Pulmonary artery endothelial cell (primary cell): ENCODE results near the gene MIEN1. TPM values are rescaled to one million over a fixed set of nuclear protein-coding genes. Genes with fewer than 3 reads are reported as not detected.
A peak's percentile ranks its signal among the peaks of the same experiment; 100 is the strongest.
"Not testable (repeated sequence)": the region's sequence is repeated elsewhere in the genome, so short reads cannot be mapped to it uniquely, and the experiment has no call there.

ENCODE experiments used
- DNase-seq: peaks from one replicate; pipeline ENCODE4 v3.0.0-alpha.2; 2011; ENCODE audit warnings: low read depth, low spot score
- total RNA-seq: library from RNA; depleted of rRNA; stranded (reverse); fragments of >200 nt; gene quantifications from 2 replicates; pipeline ENCODE4 v1.2.3, GENCODE V29; 2014

MIEN1 gene
- total RNA-seq, 1 donor from 2014 or later: 16.7 TPM

GRCh38 chr17:39699157-39699817, 31.0 kb downstream of the MIEN1 start:
- DNase-seq: not testable (repeated sequence)

DNA sequence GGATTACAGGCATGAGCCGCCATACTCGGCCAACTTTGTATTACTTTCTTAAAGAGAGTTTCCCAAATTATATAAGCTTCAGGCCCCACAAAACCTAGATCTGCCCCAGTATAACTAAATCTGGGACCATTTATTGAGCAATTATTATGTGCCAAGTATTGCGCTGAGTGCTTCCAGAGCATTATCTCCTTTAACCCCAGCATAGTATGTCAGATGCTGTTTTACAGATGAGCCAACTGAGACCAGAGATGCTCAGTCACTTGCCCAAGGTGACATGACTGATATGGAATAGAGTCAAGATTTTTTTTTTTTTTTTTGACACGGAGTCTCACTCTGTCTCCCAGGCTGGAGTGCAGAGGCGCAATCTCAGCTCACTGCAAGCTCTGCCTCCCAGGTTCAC, 32.4 kb downstream of the MIEN1 start:
- DNase-seq: no peak

GRCh38 chr17:39696731-39697130, 33.6 kb downstream of the MIEN1 start:
- DNase-seq: no peak

GRCh38 chr17:39695089-39695474, 35.2 kb downstream of the MIEN1 start:
- DNase-seq: no peak

GRCh38 chr17:39694593-39694992, 35.7 kb downstream of the MIEN1 start:
- DNase-seq: no peak

GRCh38 chr17:39688945-39689344, 41.4 kb downstream of the MIEN1 start:
- DNase-seq: no peak

DNA sequence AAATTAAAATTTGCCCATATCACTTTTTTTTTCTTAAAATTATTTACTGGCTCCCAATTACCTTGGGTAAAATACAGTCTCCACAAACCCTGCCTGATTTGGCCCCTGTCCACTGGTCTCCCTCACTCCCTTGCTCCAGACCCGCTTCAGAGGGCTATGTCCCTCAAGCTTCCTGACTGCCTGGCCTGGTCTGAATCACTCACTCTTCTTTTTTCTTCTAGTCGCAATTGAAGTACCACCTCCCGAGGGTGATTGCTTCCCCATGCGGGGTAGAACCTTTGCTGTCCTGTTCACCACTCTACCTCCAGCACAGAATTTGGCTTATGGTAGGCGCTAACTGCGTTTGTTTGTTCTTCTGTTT, 41.9 kb downstream of the MIEN1 start:
- DNase-seq: no peak

DNA sequence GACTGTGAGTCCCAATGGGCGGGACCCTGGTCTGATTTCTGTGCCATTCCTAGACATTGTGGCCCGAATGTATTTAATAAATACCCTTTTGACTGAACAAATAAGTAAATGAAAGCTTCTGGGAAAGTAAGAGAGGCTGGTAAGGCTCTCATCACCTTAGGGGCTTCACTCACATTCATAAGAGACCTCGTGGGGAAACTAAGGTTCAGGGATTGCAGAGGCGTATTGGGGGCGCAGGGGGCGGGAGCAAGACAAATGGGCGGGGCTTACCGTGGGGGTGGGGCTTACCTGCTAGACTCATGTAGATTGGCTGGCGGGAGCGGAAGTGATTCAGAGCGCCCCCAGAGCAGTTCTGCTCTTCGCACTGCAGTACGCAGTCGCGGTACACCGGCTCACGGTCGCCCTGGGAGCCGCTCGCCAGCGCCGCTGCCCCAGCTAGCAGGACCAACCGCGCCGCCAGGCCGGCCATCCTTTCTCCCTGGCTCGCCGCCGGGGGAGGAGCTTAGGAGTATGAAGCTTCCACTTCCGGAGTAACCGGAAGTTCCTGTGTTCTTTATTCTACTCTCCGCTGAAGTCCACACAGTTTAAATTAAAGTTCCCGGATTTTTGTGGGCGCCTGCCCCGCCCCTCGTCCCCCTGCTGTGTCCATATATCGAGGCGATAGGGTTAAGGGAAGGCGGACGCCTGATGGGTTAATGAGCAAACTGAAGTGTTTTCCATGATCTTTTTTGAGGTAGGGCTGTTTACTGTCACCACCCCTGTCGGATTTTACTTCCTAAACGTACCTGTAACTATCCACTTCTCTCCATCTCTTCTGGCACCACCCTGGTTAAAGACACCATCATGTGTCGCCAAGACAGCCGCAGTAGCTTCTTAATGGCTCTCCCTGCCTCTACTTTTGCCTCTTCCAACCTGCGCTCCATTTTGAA, 42.5 kb downstream of the MIEN1 start, which contains the start of gene PGAP3:
Gene PGAP3, minus strand, starts transcription at position 512 of the 929 bp plus-strand sequence. Its CDS starts 43 bp downstream, at position 469.
- peak; percentile 81 for DNase-seq

GRCh38 chr17:39687101-39687545, 43.2 kb downstream of the MIEN1 start:
- DNase-seq: no peak

DNA sequence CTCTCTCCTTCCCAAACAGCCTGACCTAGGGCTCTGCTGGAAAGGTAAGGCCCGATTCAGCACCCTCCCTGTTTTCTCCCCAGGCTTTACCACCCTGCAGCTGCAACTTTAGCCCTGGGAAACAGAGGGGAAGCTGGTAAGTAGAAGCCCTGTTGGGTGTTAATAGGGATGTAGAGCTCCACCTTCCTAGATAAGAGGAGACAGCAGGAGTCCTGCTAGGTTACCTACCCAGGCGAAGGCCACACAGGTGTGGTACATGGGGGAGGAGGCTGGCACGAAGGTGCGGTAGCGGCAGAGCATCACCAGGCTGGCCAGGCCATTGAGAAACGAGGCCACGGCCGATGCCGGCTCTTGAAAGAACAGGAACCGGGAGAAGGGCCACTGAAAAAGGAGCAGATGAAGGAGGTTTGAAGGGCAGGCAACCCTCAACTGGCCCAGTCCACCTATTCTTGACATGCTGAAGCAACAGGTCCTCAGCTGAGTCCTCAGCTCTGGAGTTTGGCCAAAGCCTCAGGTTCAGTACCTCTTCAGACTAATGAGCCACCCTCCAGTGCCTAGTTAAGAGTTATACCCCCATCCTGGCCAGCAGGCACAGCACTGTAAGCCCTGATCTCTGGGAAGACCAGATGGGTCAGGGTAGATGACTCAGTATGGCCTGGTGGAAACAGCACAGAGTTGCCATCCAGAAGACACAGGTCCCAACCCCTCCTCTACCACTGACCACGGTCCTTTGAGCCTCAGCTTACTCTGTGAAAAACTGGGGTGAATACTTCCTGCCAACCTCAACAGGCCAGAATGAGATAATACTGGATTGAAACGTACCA, 45.8 kb downstream of the MIEN1 start:
- no peak for DNase-seq

GRCh38 chr17:39683295-39683939, 46.9 kb downstream of the MIEN1 start:
- no peak for DNase-seq

DNA sequence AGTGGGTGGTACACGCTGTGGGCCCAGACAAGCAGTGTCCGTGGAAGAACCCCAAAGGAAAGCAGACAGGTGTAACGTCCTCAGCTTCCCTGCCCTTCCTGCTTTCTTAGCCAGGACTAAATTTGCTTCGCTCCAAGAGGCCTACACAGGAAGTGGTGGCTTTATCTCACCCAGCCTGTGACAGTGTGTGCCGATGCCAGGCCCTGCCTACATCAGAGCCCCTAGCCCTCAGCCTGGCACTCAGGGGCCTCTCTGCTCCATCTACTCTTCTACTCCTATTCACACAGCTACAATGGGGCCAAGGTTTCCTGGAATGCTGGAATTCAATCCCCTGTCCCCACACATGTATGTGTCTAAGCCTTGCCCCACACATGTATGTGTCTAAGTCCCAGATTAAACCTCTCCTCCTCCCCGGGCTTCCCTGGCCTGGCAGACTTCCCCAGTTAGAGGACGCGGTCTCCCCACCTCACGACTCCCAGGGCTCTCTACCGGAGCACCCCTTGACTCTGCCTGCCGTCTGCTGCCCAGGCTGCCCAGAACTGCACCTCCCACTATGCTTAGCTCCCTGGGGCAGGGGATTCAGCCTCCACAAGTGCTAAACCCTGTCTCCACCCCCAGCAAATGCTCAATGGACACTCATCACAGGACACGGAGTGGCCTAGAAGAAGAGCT, 50.7 kb downstream of the MIEN1 start:
- no peak for DNase-seq

Other genes with a start within 250 kb of the MIEN1 start
- not detected in 2 replicates for gene NEUROD2, start 122.6 kb downstream of the MIEN1 start, total RNA-seq
- gene PPP1R1B, start 103.6 kb downstream of the MIEN1 start, total RNA-seq: not detected in 2 replicates
- gene STARD3, start 93.4 kb downstream of the MIEN1 start, total RNA-seq: 25.4 and 36.5 TPM in 2 replicates
- gene TCAP, start 65.2 kb downstream of the MIEN1 start, total RNA-seq: 0.07 and 0.18 TPM in 2 replicates
- not detected in 2 replicates for gene PNMT, start 62.1 kb downstream of the MIEN1 start, total RNA-seq
- 3.5 and 4.2 TPM in 2 replicates for gene PGAP3, start 42.5 kb downstream of the MIEN1 start, total RNA-seq
- gene ERBB2, start 30.5 kb downstream of the MIEN1 start, total RNA-seq: 17.9 and 21.2 TPM in 2 replicates
- 0.04 TPM in 1 of 2 replicates, not detected in the other for gene GRB7, start 7.4 kb upstream of the MIEN1 start, total RNA-seq
- gene IKZF3, start 133.8 kb upstream of the MIEN1 start, total RNA-seq: not detected in 2 replicates
- not detected in 2 replicates for gene ZPBP2, start 137.7 kb upstream of the MIEN1 start, total RNA-seq
- gene GSDMB, start 188.1 kb upstream of the MIEN1 start, total RNA-seq: 2.2 and 3.1 TPM in 2 replicates
- gene ORMDL3, start 197.1 kb upstream of the MIEN1 start, total RNA-seq: 25.7 and 26.6 TPM in 2 replicates
- not detected in 2 replicates for gene LRRC3C, start 197.2 kb upstream of the MIEN1 start, total RNA-seq
- gene GSDMA, start 232.5 kb upstream of the MIEN1 start, total RNA-seq: not detected in 2 replicates